ENCODE measurements around the gene SMAD2. TPM values are rescaled to one million over a fixed set of nuclear protein-coding genes. Genes with fewer than 3 reads are reported as not detected.

Gene SMAD2
- total and polyA plus RNA-seq, 9 of the 15 experiments (the other 6 are each of a cell fraction or from before 2014, with no cell fraction given): 9.2 to 49.6 (median 33.7) TPM

GRCh38 chr18:47919916-47920315 lies 10.5 kb downstream of the SMAD2 start:
- Histone ChIP-seq H3K27ac (ENCODE audit: extremely low read depth, low read depth, low read length) (no peak overlapping the region), H3K4me2 (ENCODE audit: insufficient read depth, low read length) (no peak overlapping the region), H3K4me1 (replicated peaks in 1 of 2; ENCODE audit: control insufficient read depth in 2 of 2, insufficient read depth in 2 of 2, low read length in 2 of 2) (peaks cover 2 to 29% of the 10 kb centered on the region in 2 experiments; a peak in 3 of 5 replicates), H3K36me3 (ENCODE audit: control insufficient read depth, insufficient read depth, low read length) (no peaks in the 10 kb centered on the region), H4K20me1 (replicated peaks; ENCODE audit: control insufficient read depth, insufficient read depth, low read length) (peaks cover 3% of the 10 kb centered on the region; the same call in 1 of the 2 replicates), H3K9me1 (ENCODE audit: control insufficient read depth, insufficient read depth, low read length) (no peaks in the 10 kb centered on the region), H3K79me2 (ENCODE audit: control insufficient read depth, insufficient read depth, low read length) (peaks cover 98% of the 10 kb centered on the region), H3K27me3 (ENCODE audit: control insufficient read depth in 2 of 2, insufficient read depth in 2 of 2, low read length in 2 of 2) (no peaks in the 10 kb centered on the region), H3K9me3 (replicated peaks; ENCODE audit: control insufficient read depth, insufficient read depth, low read depth, low read length) (no peaks in the 10 kb centered on the region), H3K9ac (ENCODE audit: insufficient read depth in 1 of 2, low read depth in 2 of 2, low read length in 2 of 2) (no peak overlapping the region), H3K4me3 (no peak overlapping the region), H2AFZ (ENCODE audit: low read depth, low read length) (no peak overlapping the region)
- DNase-seq (ENCODE audit: extremely low read depth in 1 of 4, low spot score in 3 of 4): no peak
- ChIA-PET CTCF (ENCODE audit: low intra/inter-chr PET ratio) (no interaction called here), POLR2A (interaction anchor here (1.3 to 1.5 kb wide), 2 partner anchors 9 to 10 kb away, joined by 5 read pairs; no protein-coding TSS in a partner anchor)
- no peak for ATAC-seq
- TF ChIP-seq CBX1 (IDR thresholded peaks at IDR 0.05; ENCODE audit: low read depth): no peak
- TF ChIP-seq ZKSCAN3 (CRISPR knock-in tag; IDR thresholded peaks at IDR 0.05): no peak
- TF ChIP-seq ZBTB33 (CRISPR knock-in tag; IDR thresholded peaks at IDR 0.05): no peak
- TF ChIP-seq TCF7L2 (IDR thresholded peaks at IDR 0.05; ENCODE audit: low read depth, low read length): no peak
- TF ChIP-seq FUS (optimal IDR thresholded peaks at IDR 0.05; ENCODE audit: low read depth, low read length): no peak
- no peak for TF ChIP-seq RBM17 (IDR thresholded peaks at IDR 0.05; ENCODE audit: borderline replicate concordance, low read depth, low read length)
- no peak for TF ChIP-seq MEIS2 (IDR thresholded peaks at IDR 0.05; ENCODE audit: partially characterized antibody)
- no peak for TF ChIP-seq THAP12 (CRISPR knock-in tag; IDR thresholded peaks at IDR 0.05)
- intact Hi-C loops (cut with micrococcal nuclease): no loop called here
- WGBS (ENCODE audit: insufficient coverage, low coverage, missing lambda C conversion rate): 91% methylated on average over 6 of the region's 6 CpGs
- in situ Hi-C loops (cut with MboI): no loop called here
- no peak for FAIRE-seq
- BruUV-seq (replicated peaks): no TSS peak
